GM18520 (cell line): ENCODE data around the gene TRIM40.
A peak's percentile ranks its signal among the peaks of the same experiment; 100 is the strongest.
"Not testable (repeated sequence)": the region's sequence is repeated elsewhere in the genome, so short reads cannot be mapped to it uniquely, and the experiment has no call there.

ENCODE experiments used
- ATAC-seq: cut with Tn5 transposase; IDR thresholded peaks from one replicate; pipeline ENCODE4 v1.9.1; 2021; ENCODE audit not compliant: unreplicated experiment

TRIM40 gene

GRCh38 chr6:30113003-30113759, 22.8 kb upstream of the TRIM40 start, which contains the start of gene TRIM31:
Gene TRIM31 (minus strand): TSS chr6:30113090. CDS start chr6:30112805, 285 bp downstream.
- ATAC-seq = peak; percentile 87

- ATAC-seq = no peak
Measured at GRCh38 chr6:30113841-30114240, 22.1 kb upstream of the TRIM40 start.

GRCh38 chr6:30116724-30117123, 19.2 kb upstream of the TRIM40 start:
- ATAC-seq = no peak

- ATAC-seq = not testable (repeated sequence)
Measured at GRCh38 chr6:30118691-30119090, 17.2 kb upstream of the TRIM40 start.

- ATAC-seq = no peak
Measured at GRCh38 chr6:30121446-30122366, 14.2 kb upstream of the TRIM40 start.

- no peak for ATAC-seq
Measured at GRCh38 chr6:30122515-30122914, 13.4 kb upstream of the TRIM40 start.

- no peak for ATAC-seq
Measured at GRCh38 chr6:30127238-30128093, 8.5 kb upstream of the TRIM40 start.

- no peak for ATAC-seq
Measured at GRCh38 chr6:30129265-30130178, 6.4 kb upstream of the TRIM40 start.

- no peak for ATAC-seq
Measured at GRCh38 chr6:30130179-30130679, 5.7 kb upstream of the TRIM40 start.

- peak; percentile 72 for ATAC-seq
Measured at GRCh38 chr6:30130887-30131862, 4.8 kb upstream of the TRIM40 start.

- no peak for ATAC-seq
Measured at GRCh38 chr6:30131947-30132497, 3.9 kb upstream of the TRIM40 start.

- no peak for ATAC-seq
Measured at GRCh38 chr6:30135147-30135546, 793 bp upstream of the TRIM40 start.

- ATAC-seq = no peak
Measured at GRCh38 chr6:30136570-30137286, 788 bp downstream of the TRIM40 start.

GRCh38 chr6:30140240-30140639, 4.3 kb downstream of the TRIM40 start:
- ATAC-seq = not testable (repeated sequence)

GRCh38 chr6:30142665-30143064, 6.7 kb downstream of the TRIM40 start:
- no peak for ATAC-seq

GRCh38 chr6:30143780-30144179, 7.8 kb downstream of the TRIM40 start:
- ATAC-seq = no peak

GRCh38 chr6:30144811-30145210, 8.9 kb downstream of the TRIM40 start:
- ATAC-seq = no peak

- ATAC-seq = no peak
Measured at GRCh38 chr6:30145818-30146217, 9.9 kb downstream of the TRIM40 start.
